Neuronal stem cell (in vitro differentiated cells): ENCODE data around the gene CEP85L.

Source experiments
- DNase-seq: peaks from one replicate; pipeline ENCODE4 v3.0.0-alpha.2; 2013; ENCODE audit warnings: low spot score
- H2AFZ ChIP-seq: one replicate; pipeline ENCODE4 v1.6.1; 2013; ENCODE audit warnings: mild to moderate bottlenecking, low read length, inconsistent platforms
- H2AK5ac ChIP-seq: 2 replicates; pipeline ENCODE4 v1.6.1; 2013; ENCODE audit warnings: low read depth, mild to moderate bottlenecking, inconsistent platforms, low read length, moderate library complexity, mixed read lengths
- H2BK120ac ChIP-seq: 2 replicates; pipeline ENCODE4 v1.6.1; 2013; ENCODE audit warnings: low read depth, mild to moderate bottlenecking, inconsistent platforms, low read length, moderate library complexity, mixed read lengths
- H2BK12ac ChIP-seq: one replicate; pipeline ENCODE4 v1.6.1; 2013; ENCODE audit warnings: low read length, inconsistent platforms
- H2BK15ac ChIP-seq: 2 replicates; pipeline ENCODE4 v1.6.1; 2013; ENCODE audit warnings: mild to moderate bottlenecking, low read length, inconsistent platforms, mixed read lengths
- H2BK5ac ChIP-seq: one replicate; pipeline ENCODE4 v1.6.1; 2013; ENCODE audit warnings: inconsistent platforms, mild to moderate bottlenecking, low read length, moderate library complexity
- H3K14ac ChIP-seq: one replicate; pipeline ENCODE4 v1.6.1; 2013; ENCODE audit warnings: low read length, inconsistent platforms
- H3K18ac ChIP-seq: 2 replicates; pipeline ENCODE4 v1.6.1; 2013; ENCODE audit warnings: low read length, inconsistent platforms
- H3K23ac ChIP-seq: 2 replicates; pipeline ENCODE4 v1.6.1; 2013; ENCODE audit warnings: low read depth, mild to moderate bottlenecking, mixed read lengths, low read length, inconsistent platforms; ENCODE audit not compliant: poor library complexity
- H3K27ac ChIP-seq: replicated peaks from 3 replicates; pipeline ENCODE4 v1.5.1; 2013; ENCODE audit warnings: low read length, inconsistent platforms
- H3K27me3 ChIP-seq, 3 experiments: 2 replicates each; pipeline ENCODE4 v1.6.1; 2013; ENCODE audit warnings: low read length in 3 of 3, mild to moderate bottlenecking in 2 of 3, inconsistent platforms in 1 of 3, low read depth in 1 of 3, mixed read lengths in 1 of 3, moderate library complexity in 1 of 3; ENCODE audit not compliant: control insufficient read depth in 3 of 3, insufficient read depth in 3 of 3
- H3K36me3 ChIP-seq, 2 donors: replicated peaks in 1 of 2; 2 replicates each; pipeline ENCODE4 v1.6.1; 2013; ENCODE audit warnings: low read length in 2 of 2; ENCODE audit not compliant: control insufficient read depth in 2 of 2, insufficient read depth in 2 of 2
- H3K4ac ChIP-seq: 2 replicates; pipeline ENCODE4 v1.6.1; 2013; ENCODE audit warnings: inconsistent platforms, mild to moderate bottlenecking, low read length, moderate library complexity
- H3K4me1 ChIP-seq, 2 donors: 1 replicate in 1 of 2; 2 replicates in 1 of 2; pipeline ENCODE4 v1.6.1; 2013; ENCODE audit warnings: low read length in 2 of 2, low read depth in 1 of 2; ENCODE audit not compliant: control insufficient read depth in 2 of 2, insufficient read depth in 1 of 2
- H3K4me2 ChIP-seq: one replicate; pipeline ENCODE4 v1.6.1; 2013; ENCODE audit warnings: mild to moderate bottlenecking, low read length, inconsistent platforms; ENCODE audit not compliant: insufficient read depth, poor library complexity, severe bottlenecking
- H3K4me3 ChIP-seq, 2 donors: 2 replicates each; pipeline ENCODE4 v1.5.1; 2013; ENCODE audit warnings: low read length in 2 of 2, mild to moderate bottlenecking in 2 of 2, inconsistent platforms in 1 of 2, moderate library complexity in 1 of 2
- H3K79me1 ChIP-seq: one replicate; pipeline ENCODE4 v1.6.1; 2013; ENCODE audit warnings: low read depth, mild to moderate bottlenecking, inconsistent platforms, low read length, moderate library complexity
- H3K9ac ChIP-seq: one replicate; pipeline ENCODE4 v1.6.1; 2013; ENCODE audit warnings: mild to moderate bottlenecking, low read depth, low read length, inconsistent platforms; ENCODE audit not compliant: poor library complexity
- H3K9me3 ChIP-seq, 2 donors: replicated peaks in 1 of 2; 2 replicates each; pipeline versions ENCODE3 to v1.6.1; 2013; ENCODE audit warnings: low read length in 2 of 2, mild to moderate bottlenecking in 2 of 2, inconsistent platforms in 1 of 2, low read depth in 1 of 2, mixed read lengths in 1 of 2, moderate library complexity in 1 of 2; ENCODE audit not compliant: control insufficient read depth in 2 of 2, insufficient read depth in 1 of 2
- H4K8ac ChIP-seq: one replicate; pipeline ENCODE4 v1.6.1; 2013; ENCODE audit warnings: low read depth, mild to moderate bottlenecking, inconsistent platforms, low read length, moderate library complexity
- H4K91ac ChIP-seq: one replicate; pipeline ENCODE4 v1.6.1; 2013; ENCODE audit warnings: low read length, low read depth, mild to moderate bottlenecking, inconsistent platforms; ENCODE audit not compliant: poor library complexity
- WGBS, 2 donors: extraction: QIAGEN DNeasy Blood & Tissue Kit; methylation state at CpG; one replicate each; pipeline ENCODE4 v1.1.7; 2013; ENCODE audit warnings: missing lambda C conversion rate in 2 of 2, mixed read lengths in 1 of 2; ENCODE audit not compliant: insufficient read length in 2 of 2, insufficient replicate concordance in 1 of 2; ENCODE audit errors: extremely low coverage in 2 of 2; 5-methylcytosine and 5-hydroxymethylcytosine counted together

The CEP85L gene

DNA sequence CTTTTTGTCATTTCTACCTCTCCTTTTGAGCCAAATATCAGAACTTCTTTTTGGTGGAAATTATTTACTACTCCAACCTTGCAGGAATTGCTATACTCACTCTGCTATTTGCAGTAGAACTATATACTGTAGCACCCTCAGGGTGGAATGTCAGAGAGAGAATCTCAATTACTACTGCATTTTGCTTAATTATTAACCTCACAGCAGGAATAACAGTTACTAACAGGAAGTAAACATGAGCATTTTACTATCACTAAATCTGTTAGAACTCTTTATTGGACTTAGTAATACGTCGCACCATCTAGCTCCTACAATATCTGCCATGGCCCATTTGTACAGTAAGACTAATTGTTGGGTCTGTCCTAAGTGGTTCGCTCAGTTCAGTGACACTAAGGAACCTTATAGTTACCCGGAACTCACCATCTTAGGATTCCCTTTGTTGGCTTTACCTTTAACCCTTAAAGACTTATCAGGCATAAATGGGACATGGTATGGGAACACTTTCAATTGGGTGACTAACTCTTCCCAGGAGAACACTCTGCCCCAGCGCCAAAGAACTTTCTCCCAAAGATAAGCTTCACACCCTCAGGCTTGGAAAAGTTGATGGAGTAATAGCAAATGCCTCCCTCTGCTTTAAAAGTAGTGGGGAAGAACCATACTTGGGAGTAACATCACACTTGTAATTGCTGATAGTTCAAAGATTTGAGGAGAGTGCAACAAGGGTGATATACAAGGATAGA is 64.5 kb downstream of the CEP85L start:
- H3K9me3 ChIP-seq: no peaks in the 10 kb centered on the region
- no peak overlapping the region for H3K4me2 ChIP-seq
- H3K18ac ChIP-seq: no peak overlapping the region
- H2BK12ac ChIP-seq: no peak overlapping the region
- no CpG with 5 or more reads among the region's 5 CpGs for WGBS, 2 donors
- no peak overlapping the region for H2BK5ac ChIP-seq
- H2AFZ ChIP-seq: no peak overlapping the region
- H3K23ac ChIP-seq: no peak overlapping the region
- no peak overlapping the region for H2AK5ac ChIP-seq
- H3K27ac ChIP-seq: no peak overlapping the region
- no peak overlapping the region for H3K14ac ChIP-seq
- H2BK15ac ChIP-seq: no peak overlapping the region
- H3K79me1 ChIP-seq: no peaks in the 10 kb centered on the region
- no peak overlapping the region for H3K9ac ChIP-seq
- H3K36me3 ChIP-seq: no peaks in the 10 kb centered on the region
- no peak overlapping the region for H3K4me3 ChIP-seq
- no peaks in the 10 kb centered on the region for H3K27me3 ChIP-seq
- H2BK120ac ChIP-seq: no peak overlapping the region
- H3K4me1 ChIP-seq: no peaks in the 10 kb centered on the region
- DNase-seq: no peak
- no peak overlapping the region for H3K4ac ChIP-seq
- H4K91ac ChIP-seq: no peak overlapping the region
- no peak overlapping the region for H4K8ac ChIP-seq

DNA sequence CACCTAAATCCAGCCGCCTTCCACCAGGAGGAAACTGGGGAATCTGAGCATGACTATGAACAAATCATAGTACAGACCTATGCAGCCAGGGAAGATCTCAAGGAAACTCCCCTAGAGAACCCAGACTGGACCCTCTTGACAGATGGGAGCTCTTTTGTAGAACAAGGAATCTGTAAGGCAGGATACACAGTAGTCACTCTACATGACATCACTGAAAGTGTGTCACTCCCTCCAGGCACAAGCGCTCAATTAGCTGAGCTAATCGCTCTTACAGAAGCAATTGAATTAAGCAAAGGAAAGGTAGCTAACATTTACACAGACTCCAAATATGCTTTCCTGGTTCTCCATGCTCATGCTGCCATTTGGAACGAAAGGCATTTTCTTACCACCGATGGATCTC is 66.5 kb downstream of the CEP85L start:
- Histone ChIP-seq H3K4me1 (no peaks in the 10 kb centered on the region), H2AK5ac (no peak overlapping the region), H3K27ac (no peak overlapping the region), H3K4ac (no peak overlapping the region), H2BK12ac (no peak overlapping the region), H3K9me3 (peaks cover 0 to 3% of the 10 kb centered on the region in 2 donors), H3K23ac (no peak overlapping the region), H3K4me2 (no peak overlapping the region), H3K18ac (no peak overlapping the region), H3K79me1 (no peaks in the 10 kb centered on the region), H2AFZ (no peak overlapping the region), H3K9ac (no peak overlapping the region), H3K27me3 (no peaks in the 10 kb centered on the region), H4K8ac (no peak overlapping the region), H4K91ac (no peak overlapping the region), H3K4me3 (no peak overlapping the region), H3K14ac (no peak overlapping the region), H2BK120ac (no peak overlapping the region), H3K36me3 (no peaks in the 10 kb centered on the region), H2BK5ac (no peak overlapping the region), H2BK15ac (no peak overlapping the region)
- DNase-seq: no peak
- WGBS, 2 donors: no CpG with 5 or more reads among the region's 5 CpGs

DNA sequence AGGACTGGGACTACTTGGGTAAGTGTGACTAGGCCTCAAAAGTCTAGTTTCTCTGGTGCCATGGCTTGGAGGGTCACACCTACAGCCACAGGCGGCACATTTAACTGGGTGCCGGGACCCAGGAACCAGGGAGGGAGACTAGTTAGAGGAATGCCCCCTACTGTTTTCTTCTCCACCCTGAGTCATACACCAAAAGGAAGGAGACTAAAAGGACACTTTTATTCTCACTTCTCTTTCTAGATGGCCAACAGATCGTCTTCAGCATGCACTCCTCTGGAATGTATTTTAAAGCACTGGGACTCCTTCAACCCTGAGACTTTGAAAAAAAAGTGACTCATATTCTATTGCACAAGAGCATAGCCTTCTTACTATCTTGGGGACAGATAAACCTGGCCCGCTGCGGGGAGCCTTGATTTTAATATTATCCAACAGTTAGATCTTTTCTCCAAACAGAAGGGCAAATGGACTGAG is 69.9 kb downstream of the CEP85L start:
- Histone ChIP-seq H2BK15ac (no peak overlapping the region), H2AFZ (no peak overlapping the region), H3K27me3 (no peaks in the 10 kb centered on the region), H4K91ac (no peak overlapping the region), H3K23ac (no peak overlapping the region), H3K36me3 (no peaks in the 10 kb centered on the region), H3K9ac (no peak overlapping the region), H3K4me1 (no peaks in the 10 kb centered on the region), H2BK120ac (no peak overlapping the region), H3K14ac (no peak overlapping the region), H3K4me2 (no peak overlapping the region), H4K8ac (no peak overlapping the region), H2BK12ac (no peak overlapping the region), H3K9me3 (peaks cover 5 to 21% of the 10 kb centered on the region in 2 donors), H3K79me1 (no peaks in the 10 kb centered on the region), H3K4me3 (no peak overlapping the region), H2AK5ac (no peak overlapping the region), H2BK5ac (no peak overlapping the region), H3K27ac (no peak overlapping the region), H3K4ac (no peak overlapping the region), H3K18ac (no peak overlapping the region)
- DNase-seq: no peak
- no CpG with 5 or more reads among the region's 5 CpGs for WGBS, 2 donors

DNA sequence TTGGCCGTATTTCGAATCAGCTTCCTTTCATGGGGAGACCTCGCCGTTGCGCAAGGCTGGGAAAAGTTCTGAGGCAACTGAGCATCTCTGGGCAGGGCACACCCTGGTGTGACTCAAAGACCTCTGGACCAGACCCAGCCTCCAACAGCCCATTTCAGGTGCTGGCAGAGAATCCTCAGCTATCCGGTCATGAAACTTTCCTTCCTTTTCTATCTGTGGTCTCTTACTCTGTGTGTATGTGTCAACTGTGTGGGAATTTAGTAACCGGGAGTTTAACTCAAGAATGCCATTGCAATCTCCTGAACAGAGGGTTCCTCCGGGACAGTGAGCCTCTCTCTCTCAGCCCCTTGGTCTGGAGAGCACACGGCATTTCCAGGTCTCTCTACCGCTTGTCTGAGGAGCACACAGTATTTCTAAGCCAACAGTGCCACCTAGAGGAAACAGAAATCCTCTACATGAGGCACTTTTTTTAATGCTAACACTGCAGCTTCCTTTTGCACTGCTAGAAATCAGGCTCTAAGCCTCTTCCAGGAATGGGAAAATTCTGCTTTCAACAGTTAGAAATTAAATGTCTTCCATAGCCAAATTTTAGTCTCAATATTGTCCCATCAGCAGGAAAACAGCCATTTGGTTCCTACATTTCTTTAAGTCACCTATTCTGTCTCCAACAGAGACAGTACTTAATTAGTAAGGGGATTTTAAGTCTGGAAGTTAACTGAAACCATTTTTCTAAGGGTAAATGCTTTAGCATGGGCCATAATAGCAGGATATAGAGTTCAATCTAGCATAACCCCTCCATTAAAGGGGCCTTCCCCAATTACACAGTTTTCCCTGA is 70.6 kb downstream of the CEP85L start:
- no CpG with 5 or more reads among the region's 10 CpGs for WGBS, 2 donors
- no peaks in the 10 kb centered on the region for H3K4me1 ChIP-seq
- H2AFZ ChIP-seq: no peak overlapping the region
- peak; percentile 66 for DNase-seq
- H2BK5ac ChIP-seq: no peak overlapping the region
- H3K27ac ChIP-seq: no peak overlapping the region
- no peak overlapping the region for H2BK15ac ChIP-seq
- H3K18ac ChIP-seq: no peak overlapping the region
- no peaks in the 10 kb centered on the region for H3K36me3 ChIP-seq
- no peak overlapping the region for H2BK120ac ChIP-seq
- no peak overlapping the region for H4K8ac ChIP-seq
- no peak overlapping the region for H3K4me3 ChIP-seq
- H3K4ac ChIP-seq: no peak overlapping the region
- no peak overlapping the region for H3K4me2 ChIP-seq
- H3K14ac ChIP-seq: no peak overlapping the region
- no peak overlapping the region for H3K9ac ChIP-seq
- no peak overlapping the region for H4K91ac ChIP-seq
- H3K23ac ChIP-seq: no peak overlapping the region
- H3K79me1 ChIP-seq: no peaks in the 10 kb centered on the region
- no peaks in the 10 kb centered on the region for H3K27me3 ChIP-seq
- H3K9me3 ChIP-seq: peaks cover 5 to 24% of the 10 kb centered on the region in 2 donors
- no peak overlapping the region for H2AK5ac ChIP-seq
- H2BK12ac ChIP-seq: no peak overlapping the region
